ENCODE results near the gene FBXO10. TPM values are rescaled to one million over a fixed set of nuclear protein-coding genes. Genes with fewer than 3 reads are reported as not detected.
A peak's percentile ranks its signal among the peaks of the same experiment; 100 is the strongest.

The FBXO10 gene
- total RNA-seq, 1 experiment from 2014 or later = 5.3 TPM

DNA sequence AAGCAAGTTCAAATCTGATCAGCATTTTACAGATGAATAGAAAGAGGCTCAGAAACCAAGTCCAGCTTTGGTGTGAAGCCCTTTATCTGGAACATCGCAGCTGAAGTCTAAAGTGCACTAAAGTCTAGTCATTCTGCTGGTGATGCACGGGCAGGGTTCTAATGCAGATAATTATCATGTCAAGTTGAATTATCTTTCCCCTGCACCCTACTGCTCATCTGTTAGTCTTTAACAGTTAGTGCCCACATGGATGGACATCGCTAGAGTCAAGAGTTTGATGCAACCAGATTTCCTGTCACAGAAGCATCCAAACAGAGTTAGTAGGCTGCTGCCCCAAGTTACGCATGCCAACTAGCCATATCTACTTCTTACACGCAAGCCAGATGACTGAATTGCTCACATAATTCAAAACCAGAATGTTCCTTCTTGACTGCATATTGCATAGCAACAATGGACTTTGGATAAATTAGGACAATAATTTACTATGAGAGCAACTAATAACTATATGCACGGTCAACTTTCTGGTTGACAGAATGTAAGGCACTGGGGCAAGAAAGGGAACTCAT is 17.8 kb upstream of the FBXO10 start:
- ChIA-PET RAD21 (ENCODE audit: low non-redundant PET in 1 of 2, low total read pairs in 2 of 2, uncharacterized antibody in 2 of 2, unreplicated experiment in 2 of 2) (no interaction called here), CTCF (no interaction called here), POLR2A (no interaction called here)
- H2AFZ ChIP-seq (ENCODE audit: low read depth, low read length, poor library complexity, severe bottlenecking) = peak overlapping the region; percentile 39
- H3K27me3 ChIP-seq (ENCODE audit: insufficient read depth, low read length) = no peaks in the 10 kb centered on the region
- no TSS peak for BruUV-seq (replicated peaks)
- no peaks in the 10 kb centered on the region for H3K9me2 ChIP-seq (ENCODE audit: insufficient read depth)
- peaks cover 19 to 34% of the 10 kb centered on the region in 2 experiments for H3K4me1 ChIP-seq (ENCODE audit: control insufficient read depth in 1 of 2, insufficient read depth in 2 of 2, low read length in 2 of 2)
- DNase-seq (ENCODE audit: low read depth, low spot score) = no peak
- no peak overlapping the region for H3K27ac ChIP-seq (ENCODE audit: low read depth, low read length)
- no peaks in the 10 kb centered on the region for H3K9me3 ChIP-seq (ENCODE audit: control insufficient read depth in 1 of 2, insufficient read depth in 1 of 2, low read depth in 1 of 2, low read length in 2 of 2)
- no peak for ATAC-seq
- peaks cover 37% of the 10 kb centered on the region for H3K79me2 ChIP-seq (ENCODE audit: insufficient read depth, low read length)
- H4K20me1 ChIP-seq (ENCODE audit: insufficient read depth) = peaks cover 24% of the 10 kb centered on the region; the same call in 1 of the 2 replicates
- peak overlapping the region in 1 of 2 experiments; percentile 22; a peak in 1 of 4 replicates for H3K4me3 ChIP-seq (replicated peaks in 1 of 2; ENCODE audit: low read depth in 1 of 2, low read length in 2 of 2)
- H3K36me3 ChIP-seq (ENCODE audit: control insufficient read depth in 1 of 2, insufficient read depth in 2 of 2, low read length in 2 of 2) = peaks cover 2 to 16% of the 10 kb centered on the region in 2 experiments; a peak in 2 of 4 replicates
- H3K4me2 ChIP-seq (ENCODE audit: low read length) = peak overlapping the region; percentile 62
- intact Hi-C loops (cut with micrococcal nuclease) = no loop called here
- TF ChIP-seq FOSL1 (IDR thresholded peaks at IDR 0.05; ENCODE audit: low read depth) (no peak), EGR1 (IDR thresholded peaks at IDR 0.05; ENCODE audit: low read depth) (no peak), ELF1 (IDR thresholded peaks at IDR 0.05; ENCODE audit: borderline replicate concordance, low read depth) (no peak), ZNF274 (IDR thresholded peaks at IDR 0.05; ENCODE audit: low read depth, low read length) (no peak), POLR2A (IDR thresholded peaks at IDR 0.05; ENCODE audit: borderline replicate concordance, extremely low read depth, insufficient read depth, insufficient read length) (no peak), SP1 (IDR thresholded peaks at IDR 0.05; ENCODE audit: low read depth) (no peak), JUND (IDR thresholded peaks at IDR 0.05) (no peak), TCF7L2 (IDR thresholded peaks at IDR 0.05; ENCODE audit: borderline replicate concordance, extremely low read depth, insufficient read depth, insufficient read length) (no peak), CBX3 (IDR thresholded peaks at IDR 0.05; ENCODE audit: low read depth) (no peak), ZFX (IDR thresholded peaks at IDR 0.05) (no peak), YY1 (IDR thresholded peaks at IDR 0.05; ENCODE audit: extremely low read depth, insufficient replicate concordance, low read depth, low read length) (no peak), POLR2AphosphoS5 (IDR thresholded peaks at IDR 0.05; ENCODE audit: low read depth, low read length) (no peak), EZH2 (IDR thresholded peaks at IDR 0.05) (no peak), CEBPB (IDR thresholded peaks at IDR 0.05; ENCODE audit: low read depth) (no peak), RAD21 (IDR thresholded peaks at IDR 0.05; ENCODE audit: low read depth) (no peak), SIN3A (IDR thresholded peaks at IDR 0.05; ENCODE audit: low read depth) (no peak), SRF (IDR thresholded peaks at IDR 0.05; ENCODE audit: low read depth) (no peak)
- TF ChIP-seq, protein P1, sequence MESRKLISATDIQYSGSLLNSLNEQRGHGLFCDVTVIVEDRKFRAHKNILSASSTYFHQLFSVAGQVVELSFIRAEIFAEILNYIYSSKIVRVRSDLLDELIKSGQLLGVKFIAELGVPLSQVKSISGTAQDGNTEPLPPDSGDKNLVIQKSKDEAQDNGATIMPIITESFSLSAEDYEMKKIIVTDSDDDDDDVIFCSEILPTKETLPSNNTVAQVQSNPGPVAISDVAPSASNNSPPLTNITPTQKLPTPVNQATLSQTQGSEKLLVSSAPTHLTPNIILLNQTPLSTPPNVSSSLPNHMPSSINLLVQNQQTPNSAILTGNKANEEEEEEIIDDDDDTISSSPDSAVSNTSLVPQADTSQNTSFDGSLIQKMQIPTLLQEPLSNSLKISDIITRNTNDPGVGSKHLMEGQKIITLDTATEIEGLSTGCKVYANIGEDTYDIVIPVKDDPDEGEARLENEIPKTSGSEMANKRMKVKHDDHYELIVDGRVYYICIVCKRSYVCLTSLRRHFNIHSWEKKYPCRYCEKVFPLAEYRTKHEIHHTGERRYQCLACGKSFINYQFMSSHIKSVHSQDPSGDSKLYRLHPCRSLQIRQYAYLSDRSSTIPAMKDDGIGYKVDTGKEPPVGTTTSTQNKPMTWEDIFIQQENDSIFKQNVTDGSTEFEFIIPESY (IDR thresholded peaks at IDR 0.05; ENCODE audit: extremely low read depth, insufficient replicate concordance, low read length) = no peak
- TF ChIP-seq, protein P2, sequence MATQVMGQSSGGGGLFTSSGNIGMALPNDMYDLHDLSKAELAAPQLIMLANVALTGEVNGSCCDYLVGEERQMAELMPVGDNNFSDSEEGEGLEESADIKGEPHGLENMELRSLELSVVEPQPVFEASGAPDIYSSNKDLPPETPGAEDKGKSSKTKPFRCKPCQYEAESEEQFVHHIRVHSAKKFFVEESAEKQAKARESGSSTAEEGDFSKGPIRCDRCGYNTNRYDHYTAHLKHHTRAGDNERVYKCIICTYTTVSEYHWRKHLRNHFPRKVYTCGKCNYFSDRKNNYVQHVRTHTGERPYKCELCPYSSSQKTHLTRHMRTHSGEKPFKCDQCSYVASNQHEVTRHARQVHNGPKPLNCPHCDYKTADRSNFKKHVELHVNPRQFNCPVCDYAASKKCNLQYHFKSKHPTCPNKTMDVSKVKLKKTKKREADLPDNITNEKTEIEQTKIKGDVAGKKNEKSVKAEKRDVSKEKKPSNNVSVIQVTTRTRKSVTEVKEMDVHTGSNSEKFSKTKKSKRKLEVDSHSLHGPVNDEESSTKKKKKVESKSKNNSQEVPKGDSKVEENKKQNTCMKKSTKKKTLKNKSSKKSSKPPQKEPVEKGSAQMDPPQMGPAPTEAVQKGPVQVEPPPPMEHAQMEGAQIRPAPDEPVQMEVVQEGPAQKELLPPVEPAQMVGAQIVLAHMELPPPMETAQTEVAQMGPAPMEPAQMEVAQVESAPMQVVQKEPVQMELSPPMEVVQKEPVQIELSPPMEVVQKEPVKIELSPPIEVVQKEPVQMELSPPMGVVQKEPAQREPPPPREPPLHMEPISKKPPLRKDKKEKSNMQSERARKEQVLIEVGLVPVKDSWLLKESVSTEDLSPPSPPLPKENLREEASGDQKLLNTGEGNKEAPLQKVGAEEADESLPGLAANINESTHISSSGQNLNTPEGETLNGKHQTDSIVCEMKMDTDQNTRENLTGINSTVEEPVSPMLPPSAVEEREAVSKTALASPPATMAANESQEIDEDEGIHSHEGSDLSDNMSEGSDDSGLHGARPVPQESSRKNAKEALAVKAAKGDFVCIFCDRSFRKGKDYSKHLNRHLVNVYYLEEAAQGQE (IDR thresholded peaks at IDR 0.05; ENCODE audit: low read depth) = no peak
- TF ChIP-seq, protein P3, sequence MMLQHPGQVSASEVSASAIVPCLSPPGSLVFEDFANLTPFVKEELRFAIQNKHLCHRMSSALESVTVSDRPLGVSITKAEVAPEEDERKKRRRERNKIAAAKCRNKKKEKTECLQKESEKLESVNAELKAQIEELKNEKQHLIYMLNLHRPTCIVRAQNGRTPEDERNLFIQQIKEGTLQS (IDR thresholded peaks at IDR 0.05) = no peak
- no peak overlapping the region for H3K9ac ChIP-seq (ENCODE audit: low read length)
